Spleen (tissue), 3 donors: ENCODE results near the gene EYS.

Experiments
- POLR2A ChIP-seq, 3 donors: fragments of 450-650 bp; IDR thresholded peaks; one replicate each; pipeline ENCODE4 v1.5.1; 2017; ENCODE audit warnings: antibody characterized with exemption in 3 of 3, mild to moderate bottlenecking in 1 of 3
- POLR2AphosphoS5 ChIP-seq, 3 donors: sonication (generic); formaldehyde crosslinking; IDR thresholded peaks; one replicate each; pipeline ENCODE4 v1.5.1; 2017; ENCODE audit warnings: antibody characterized with exemption in 3 of 3

- TF ChIP-seq POLR2A (IDR thresholded peaks at IDR 0.05) (no peak), POLR2AphosphoS5 (IDR thresholded peaks at IDR 0.05) (no peak)
Observed at GRCh38 chr6:64973142-64973541, 733.9 kb downstream of the EYS start.
